Loucy (cell line): ENCODE data around the gene PAXX.

Experiments
- H2AFZ ChIP-seq: fragments of 200-600 bp; sonication (generic); 2 replicates; pipeline ENCODE4 v1.6.0; 2016; ENCODE audit warnings: antibody characterized with exemption, mild to moderate bottlenecking, low read length, moderate library complexity
- H3F3A ChIP-seq: fragments of 200-600 bp; 2 replicates; pipeline ENCODE4 v1.6.0; 2016; ENCODE audit warnings: antibody characterized with exemption, low read depth, mild to moderate bottlenecking
- H3K27me3 ChIP-seq: fragments of 200-600 bp; sonication (generic); 2 replicates; pipeline ENCODE4 v1.6.1; 2014; ENCODE audit warnings: low read length, mild to moderate bottlenecking; ENCODE audit not compliant: insufficient read depth, poor library complexity, severe bottlenecking
- H3K36me3 ChIP-seq: fragments of 200-600 bp; sonication (generic); 2 replicates; pipeline ENCODE4 v1.6.1; 2016; ENCODE audit warnings: low read length; ENCODE audit not compliant: insufficient read depth
- H3K4me1 ChIP-seq: fragments of 200-600 bp; sonication (generic); 2 replicates; pipeline ENCODE4 v1.5.1; 2014; ENCODE audit warnings: low read length, mild to moderate bottlenecking; ENCODE audit not compliant: insufficient read depth, poor library complexity, severe bottlenecking
- H3K4me2 ChIP-seq: fragments of 200-600 bp; sonication (generic); 2 replicates; pipeline ENCODE4 v1.6.0; 2014; ENCODE audit warnings: antibody characterized with exemption, low read length, low read depth, mild to moderate bottlenecking; ENCODE audit not compliant: poor library complexity, severe bottlenecking
- H3K4me3 ChIP-seq: fragments of 200-600 bp; sonication (generic); 2 replicates; pipeline ENCODE4 v1.5.1; 2014; ENCODE audit warnings: low read length, mild to moderate bottlenecking, mixed read lengths; ENCODE audit not compliant: poor library complexity, severe bottlenecking
- H3K79me2 ChIP-seq: fragments of 200-600 bp; sonication (generic); 2 replicates; pipeline ENCODE4 v1.6.1; 2014; ENCODE audit warnings: low read length; ENCODE audit not compliant: insufficient read depth
- H3K9ac ChIP-seq: fragments of 200-600 bp; sonication (generic); 2 replicates; pipeline ENCODE4 v1.6.0; 2014; ENCODE audit warnings: mild to moderate bottlenecking, low read depth, low read length, moderate library complexity; ENCODE audit not compliant: poor library complexity, severe bottlenecking
- H3K9me2 ChIP-seq: fragments of 200-600 bp; sonication (generic); replicated peaks from 2 replicates; pipeline ENCODE4 v1.6.1; 2016; ENCODE audit warnings: low read depth, low read length, mixed read lengths
- H3K9me3 ChIP-seq: fragments of 200-600 bp; sonication (generic); 2 replicates; pipeline ENCODE4 v1.6.1; 2014; ENCODE audit warnings: mild to moderate bottlenecking, antibody characterized with exemption, low read length, low read depth; ENCODE audit not compliant: insufficient read depth
- H4K20me1 ChIP-seq: fragments of 200-600 bp; sonication (generic); 2 replicates; pipeline ENCODE4 v1.6.0; 2014; ENCODE audit warnings: antibody characterized with exemption, low read length, mild to moderate bottlenecking; ENCODE audit not compliant: insufficient read depth, poor library complexity, severe bottlenecking
- EZH2phosphoT487 ChIP-seq: fragments of 200-600 bp; IDR thresholded peaks from 2 replicates; pipeline ENCODE4 v1.6.1; 2018; ENCODE audit warnings: antibody characterized with exemption, mild to moderate bottlenecking, moderate library complexity, borderline replicate concordance
- TF ChIP-seq, protein P1 (sequence below): fragments of 200-600 bp; sonication (generic); conservative IDR thresholded peaks from 2 replicates; pipeline ENCODE4 v1.5.1; 2014; ENCODE audit warnings: mild to moderate bottlenecking, antibody characterized with exemption, low read length

The PAXX gene

DNA sequence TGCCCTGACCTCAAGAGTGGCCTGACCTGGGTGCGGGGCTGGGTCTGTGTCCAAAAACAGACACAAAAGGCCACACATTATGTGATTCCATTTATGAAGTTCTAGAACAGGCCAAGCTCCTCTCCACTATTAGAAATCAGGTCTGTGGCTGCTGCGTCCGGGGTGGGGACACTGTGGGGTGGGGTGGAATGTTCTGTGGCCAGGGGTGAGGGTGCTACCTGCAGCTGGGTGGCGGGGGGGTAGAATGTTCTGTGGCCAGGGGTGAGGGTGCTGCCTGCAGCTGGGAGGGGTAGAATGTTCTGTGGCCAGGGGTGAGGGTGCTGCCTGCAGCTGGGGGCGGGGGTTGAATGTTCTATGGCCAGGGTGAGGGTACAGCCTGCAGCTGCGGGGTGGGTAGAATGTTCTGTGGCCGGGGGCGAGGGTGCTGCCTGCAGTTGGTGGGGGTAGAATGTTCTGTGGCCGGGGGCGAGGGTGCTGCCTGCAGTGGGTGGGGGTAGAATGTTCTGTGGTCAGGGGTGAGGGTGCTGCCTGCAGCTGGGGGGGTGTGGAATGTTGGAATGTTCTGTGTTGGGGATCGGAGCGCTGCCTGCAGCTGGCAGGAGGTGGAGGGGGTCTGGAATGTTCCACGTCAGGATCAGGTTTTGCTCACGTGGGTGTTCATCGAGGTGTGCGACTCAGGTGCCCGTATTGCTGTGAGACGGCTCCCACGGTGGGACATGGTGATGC lies 31.8 kb upstream of the PAXX start:
- Histone ChIP-seq H3K4me3 (no peak overlapping the region), H3K9me3 (no peaks in the 10 kb centered on the region), H3F3A (no peaks in the 10 kb centered on the region), H3K79me2 (no peaks in the 10 kb centered on the region), H2AFZ (no peak overlapping the region), H3K4me1 (no peaks in the 10 kb centered on the region), H4K20me1 (no peaks in the 10 kb centered on the region), H3K4me2 (no peak overlapping the region), H3K9ac (no peak overlapping the region), H3K36me3 (no peaks in the 10 kb centered on the region), H3K27me3 (no peaks in the 10 kb centered on the region), H3K9me2 (no peaks in the 10 kb centered on the region)
- TF ChIP-seq, protein P1, sequence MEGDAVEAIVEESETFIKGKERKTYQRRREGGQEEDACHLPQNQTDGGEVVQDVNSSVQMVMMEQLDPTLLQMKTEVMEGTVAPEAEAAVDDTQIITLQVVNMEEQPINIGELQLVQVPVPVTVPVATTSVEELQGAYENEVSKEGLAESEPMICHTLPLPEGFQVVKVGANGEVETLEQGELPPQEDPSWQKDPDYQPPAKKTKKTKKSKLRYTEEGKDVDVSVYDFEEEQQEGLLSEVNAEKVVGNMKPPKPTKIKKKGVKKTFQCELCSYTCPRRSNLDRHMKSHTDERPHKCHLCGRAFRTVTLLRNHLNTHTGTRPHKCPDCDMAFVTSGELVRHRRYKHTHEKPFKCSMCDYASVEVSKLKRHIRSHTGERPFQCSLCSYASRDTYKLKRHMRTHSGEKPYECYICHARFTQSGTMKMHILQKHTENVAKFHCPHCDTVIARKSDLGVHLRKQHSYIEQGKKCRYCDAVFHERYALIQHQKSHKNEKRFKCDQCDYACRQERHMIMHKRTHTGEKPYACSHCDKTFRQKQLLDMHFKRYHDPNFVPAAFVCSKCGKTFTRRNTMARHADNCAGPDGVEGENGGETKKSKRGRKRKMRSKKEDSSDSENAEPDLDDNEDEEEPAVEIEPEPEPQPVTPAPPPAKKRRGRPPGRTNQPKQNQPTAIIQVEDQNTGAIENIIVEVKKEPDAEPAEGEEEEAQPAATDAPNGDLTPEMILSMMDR: no peak
- no peak for TF ChIP-seq EZH2phosphoT487

DNA sequence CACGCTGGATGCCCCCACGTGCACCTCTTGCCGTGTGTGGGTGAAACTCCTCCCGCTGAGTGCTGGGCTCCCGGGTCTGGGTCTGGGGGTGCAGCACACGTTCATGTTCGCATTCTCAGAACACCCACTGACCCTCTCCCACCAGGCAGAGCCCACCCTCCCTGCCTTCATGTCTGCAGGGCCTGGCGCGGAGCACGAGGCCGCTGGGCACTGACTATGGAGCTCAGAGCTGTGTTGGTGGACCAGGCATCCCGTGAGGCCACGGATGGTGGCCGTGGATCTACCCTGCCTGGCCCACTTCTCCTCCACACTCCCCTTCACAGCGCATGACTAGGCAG lies 31.3 kb upstream of the PAXX start:
- H3K36me3 ChIP-seq: no peaks in the 10 kb centered on the region
- no peaks in the 10 kb centered on the region for H3K79me2 ChIP-seq
- no peak for TF ChIP-seq EZH2phosphoT487
- TF ChIP-seq, protein P1: no peak
- no peaks in the 10 kb centered on the region for H3K9me3 ChIP-seq
- no peak overlapping the region for H3K9ac ChIP-seq
- no peak overlapping the region for H2AFZ ChIP-seq
- H3K9me2 ChIP-seq: no peaks in the 10 kb centered on the region
- peaks cover 5% of the 10 kb centered on the region for H3K4me1 ChIP-seq
- no peaks in the 10 kb centered on the region for H3K27me3 ChIP-seq
- H4K20me1 ChIP-seq: no peaks in the 10 kb centered on the region
- H3K4me2 ChIP-seq: no peak overlapping the region
- no peak overlapping the region for H3K4me3 ChIP-seq
- no peaks in the 10 kb centered on the region for H3F3A ChIP-seq

GRCh38 chr9:136961279-136962065 lies 30.8 kb upstream of the PAXX start:
- Histone ChIP-seq H3K4me3 (no peak overlapping the region), H4K20me1 (no peaks in the 10 kb centered on the region), H3K36me3 (no peaks in the 10 kb centered on the region), H3F3A (no peaks in the 10 kb centered on the region), H3K9ac (no peak overlapping the region), H3K4me2 (no peak overlapping the region), H3K27me3 (no peaks in the 10 kb centered on the region), H3K4me1 (peaks cover 9% of the 10 kb centered on the region), H3K79me2 (no peaks in the 10 kb centered on the region), H3K9me3 (no peaks in the 10 kb centered on the region), H2AFZ (no peak overlapping the region), H3K9me2 (no peaks in the 10 kb centered on the region)
- TF ChIP-seq, protein P1: no peak
- no peak for TF ChIP-seq EZH2phosphoT487
